ENCODE results near the gene VMP1. TPM values are rescaled to one million over a fixed set of nuclear protein-coding genes. Genes with fewer than 3 reads are reported as not detected.

The VMP1 gene
- total RNA-seq, 2 experiments from 2014 or later, result 29.2 to 38.0 TPM

- Histone ChIP-seq H3K4me2 (ENCODE audit: low read length) (no peak overlapping the region), H2AFZ (ENCODE audit: low read length) (no peak overlapping the region), H3K36me3 (ENCODE audit: insufficient read depth, low read length) (peaks cover 96% of the 10 kb centered on the region), H3K27ac (ENCODE audit: low read depth, low read length, poor library complexity, severe bottlenecking) (no peak overlapping the region), H4K20me1 (ENCODE audit: insufficient read depth, low read length) (peaks cover 35% of the 10 kb centered on the region), H3K4me3 (ENCODE audit: low read depth, low read length, poor library complexity, severe bottlenecking) (no peak overlapping the region), H3K9me2 (ENCODE audit: insufficient read depth, low read length) (no peaks in the 10 kb centered on the region), H3K4me1 (ENCODE audit: insufficient read depth, low read length, poor library complexity, severe bottlenecking) (peaks cover 5% of the 10 kb centered on the region), H3K79me2 (ENCODE audit: insufficient read depth, low read depth, low read length) (peaks cover 78% of the 10 kb centered on the region), H3K9me3 (ENCODE audit: low read length) (no peaks in the 10 kb centered on the region)
- no TSS peak for BruUV-seq (replicated peaks)
- DNase-seq (ENCODE audit: low spot score), result no peak
- TF ChIP-seq CTCF (conservative IDR thresholded peaks at IDR 0.05; ENCODE audit: low read length) (no peak), EZH2phosphoT487 (IDR thresholded peaks at IDR 0.05; ENCODE audit: borderline replicate concordance, low read depth, low read length) (no peak)
- CTCF ChIA-PET (ENCODE audit: unreplicated experiment), result no interaction called here
- POLR2A ChIA-PET, result no interaction called here
- intact Hi-C loops (cut with micrococcal nuclease; ENCODE audit: unreplicated experiment), result no loop called here
These were observed 10.7 kb upstream of the VMP1 start for GRCh38 chr17:59696682-59697277.

GRCh38 chr17:59698143-59698542 lies 9.3 kb upstream of the VMP1 start:
- Histone ChIP-seq H3K9me2 (ENCODE audit: insufficient read depth, low read length) (no peaks in the 10 kb centered on the region), H3K4me1 (ENCODE audit: insufficient read depth, low read length, poor library complexity, severe bottlenecking) (peaks cover 5% of the 10 kb centered on the region), H3K4me2 (ENCODE audit: low read length) (peak overlapping the region; percentile 18; the same call in 1 of the 2 replicates), H2AFZ (ENCODE audit: low read length) (no peak overlapping the region), H3K79me2 (ENCODE audit: insufficient read depth, low read depth, low read length) (peaks cover 92% of the 10 kb centered on the region), H3K36me3 (ENCODE audit: insufficient read depth, low read length) (peaks cover 95% of the 10 kb centered on the region), H3K4me3 (ENCODE audit: low read depth, low read length, poor library complexity, severe bottlenecking) (no peak overlapping the region), H3K27ac (ENCODE audit: low read depth, low read length, poor library complexity, severe bottlenecking) (no peak overlapping the region), H4K20me1 (ENCODE audit: insufficient read depth, low read length) (peaks cover 40% of the 10 kb centered on the region), H3K9me3 (ENCODE audit: low read length) (no peaks in the 10 kb centered on the region)
- intact Hi-C loops (cut with micrococcal nuclease; ENCODE audit: unreplicated experiment), result no loop called here
- ChIA-PET POLR2A (no interaction called here), CTCF (ENCODE audit: unreplicated experiment) (no interaction called here)
- no TSS peak for BruUV-seq (replicated peaks)
- DNase-seq (ENCODE audit: low spot score), result no peak
- TF ChIP-seq EZH2phosphoT487 (IDR thresholded peaks at IDR 0.05; ENCODE audit: borderline replicate concordance, low read depth, low read length) (no peak), CTCF (conservative IDR thresholded peaks at IDR 0.05; ENCODE audit: low read length) (no peak)

GRCh38 chr17:59699218-59699617 lies 8.2 kb upstream of the VMP1 start:
- H3K27ac ChIP-seq (ENCODE audit: low read depth, low read length, poor library complexity, severe bottlenecking), result no peak overlapping the region
- no peak overlapping the region for H3K4me2 ChIP-seq (ENCODE audit: low read length)
- no peak for TF ChIP-seq EZH2phosphoT487 (IDR thresholded peaks at IDR 0.05; ENCODE audit: borderline replicate concordance, low read depth, low read length)
- TF ChIP-seq CTCF (conservative IDR thresholded peaks at IDR 0.05; ENCODE audit: low read length), result no peak
- no peaks in the 10 kb centered on the region for H3K9me3 ChIP-seq (ENCODE audit: low read length)
- no peak overlapping the region for H2AFZ ChIP-seq (ENCODE audit: low read length)
- peaks cover 8% of the 10 kb centered on the region for H3K4me1 ChIP-seq (ENCODE audit: insufficient read depth, low read length, poor library complexity, severe bottlenecking)
- peaks cover 40% of the 10 kb centered on the region for H4K20me1 ChIP-seq (ENCODE audit: insufficient read depth, low read length)
- H3K4me3 ChIP-seq (ENCODE audit: low read depth, low read length, poor library complexity, severe bottlenecking), result no peak overlapping the region
- CTCF ChIA-PET (ENCODE audit: unreplicated experiment), result no interaction called here
- no TSS peak for BruUV-seq (replicated peaks)
- POLR2A ChIA-PET, result no interaction called here
- no peak for DNase-seq (ENCODE audit: low spot score)
- no peaks in the 10 kb centered on the region for H3K9me2 ChIP-seq (ENCODE audit: insufficient read depth, low read length)
- intact Hi-C loops (cut with micrococcal nuclease; ENCODE audit: unreplicated experiment), result no loop called here
- peaks cover 99% of the 10 kb centered on the region for H3K79me2 ChIP-seq (ENCODE audit: insufficient read depth, low read depth, low read length)
- peaks cover 90% of the 10 kb centered on the region for H3K36me3 ChIP-seq (ENCODE audit: insufficient read depth, low read length)

Data from OCI-LY7 (cell line).